ENCODE results near the gene TM4SF4.
A peak's percentile ranks its signal among the peaks of the same experiment; 100 is the strongest.

The TM4SF4 gene

GRCh38 chr3:149468504-149469212, 5.8 kb upstream of the TM4SF4 start:
- no peak for DNase-seq (ENCODE audit: low read depth)
- H3K4me3 ChIP-seq (ENCODE audit: low read length), result no peak overlapping the region
- TF ChIP-seq CTCF (conservative IDR thresholded peaks at IDR 0.05; ENCODE audit: low read depth, low read length), result no peak

DNA sequence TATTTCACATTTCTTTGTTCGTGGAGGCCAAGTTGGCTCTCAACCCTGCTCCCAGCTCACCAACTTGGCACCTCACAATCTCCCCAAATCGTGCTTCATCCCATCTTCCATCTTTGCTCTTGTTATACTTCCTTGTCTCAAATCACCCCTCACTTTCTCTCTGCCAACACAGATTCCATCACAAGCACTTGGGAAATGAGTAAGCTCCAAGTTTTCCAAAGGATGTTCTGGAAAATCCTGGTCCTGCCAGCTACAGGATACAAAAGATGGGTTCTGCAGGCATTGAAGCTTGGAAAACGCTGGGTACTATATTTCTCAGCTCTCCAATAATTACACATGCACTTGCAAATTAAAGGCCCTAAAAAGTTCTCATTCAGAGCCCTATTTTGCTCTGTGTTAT, 4.1 kb upstream of the TM4SF4 start:
- no peak for TF ChIP-seq CTCF (conservative IDR thresholded peaks at IDR 0.05; ENCODE audit: low read depth, low read length)
- no peak for DNase-seq (ENCODE audit: low read depth)
- H3K4me3 ChIP-seq (ENCODE audit: low read length), result no peak overlapping the region

GRCh38 chr3:149472030-149472797, 2.3 kb upstream of the TM4SF4 start:
- no peak for TF ChIP-seq CTCF (conservative IDR thresholded peaks at IDR 0.05; ENCODE audit: low read depth, low read length)
- no peak for DNase-seq (ENCODE audit: low read depth)
- H3K4me3 ChIP-seq (ENCODE audit: low read length), result no peak overlapping the region

DNA sequence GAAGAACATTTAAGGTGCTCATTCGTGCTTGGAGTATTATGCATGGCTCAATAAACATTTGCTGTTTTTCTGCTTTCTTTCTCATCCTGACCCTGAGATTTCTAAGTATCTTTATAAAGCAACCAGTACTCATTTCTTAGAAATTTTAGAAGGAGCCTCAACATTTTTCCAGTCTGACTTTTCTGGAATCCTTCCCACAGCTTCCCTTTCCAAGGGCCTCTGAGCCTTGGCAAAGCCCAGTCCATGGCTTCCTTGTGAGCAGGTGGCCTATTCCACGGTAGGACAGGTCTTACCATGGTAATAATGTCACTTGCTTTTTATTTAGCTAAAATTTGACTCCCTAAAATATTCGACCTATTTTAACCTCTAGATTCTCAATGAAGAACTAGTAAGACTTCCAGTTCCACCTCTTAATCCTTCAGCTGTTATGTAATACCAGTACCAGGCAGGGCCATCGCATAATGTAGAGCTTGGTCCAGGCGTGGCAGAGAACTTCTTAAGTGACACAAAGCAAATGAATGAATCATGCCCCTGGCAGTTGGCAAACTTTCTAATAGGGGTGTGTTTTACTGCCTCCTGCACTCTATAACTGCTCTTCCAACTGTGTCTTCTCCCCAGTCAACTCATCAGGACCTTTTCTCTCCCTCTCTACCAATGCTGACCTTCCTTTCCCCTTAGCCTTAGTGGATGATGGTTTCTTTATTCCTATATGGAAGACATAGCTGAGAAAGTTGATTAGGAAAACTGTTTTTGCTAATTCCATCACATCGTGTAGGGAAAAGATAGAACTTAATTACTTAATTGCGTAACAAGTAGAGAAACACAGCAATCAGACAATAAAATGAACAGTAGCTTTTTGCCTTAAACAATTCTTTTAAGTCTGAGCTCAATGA, 894 bp upstream of the TM4SF4 start:
- no peak for TF ChIP-seq CTCF (conservative IDR thresholded peaks at IDR 0.05; ENCODE audit: low read depth, low read length)
- H3K4me3 ChIP-seq (ENCODE audit: low read length), result no peak overlapping the region
- peak; percentile 100 for DNase-seq (ENCODE audit: low read depth)

DNA sequence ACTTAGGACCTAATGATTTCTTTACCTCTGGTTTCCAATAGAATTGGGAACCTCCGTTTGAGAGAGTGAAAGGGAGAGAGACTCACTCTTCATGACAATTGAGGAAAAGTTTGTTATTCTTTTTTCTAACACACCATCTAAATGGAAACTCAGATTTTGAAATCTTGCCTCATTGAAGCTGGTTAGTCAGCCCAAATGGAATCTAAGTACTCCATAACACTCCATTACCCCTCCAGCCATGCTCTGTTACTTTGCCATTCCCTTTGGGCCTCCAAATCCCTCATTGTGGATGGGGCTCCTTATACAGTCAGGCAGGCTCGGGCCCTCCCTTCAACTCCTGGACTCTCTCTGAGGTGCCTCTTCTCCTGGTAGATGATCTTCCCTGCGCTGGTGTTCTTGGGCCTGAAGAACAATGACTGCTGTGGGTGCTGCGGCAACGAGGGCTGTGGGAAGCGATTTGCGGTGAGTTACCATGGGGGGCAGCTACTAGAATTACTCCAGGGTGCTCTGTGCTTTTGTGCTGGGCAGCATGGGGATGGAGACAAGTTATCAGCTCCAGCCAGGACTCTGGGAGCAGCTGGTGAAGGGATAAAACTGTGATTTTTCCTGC, 1.1 kb downstream of the TM4SF4 start:
- no peak for TF ChIP-seq CTCF (conservative IDR thresholded peaks at IDR 0.05; ENCODE audit: low read depth, low read length)
- H3K4me3 ChIP-seq (ENCODE audit: low read length), result no peak overlapping the region
- no peak for DNase-seq (ENCODE audit: low read depth)

- no peak for DNase-seq (ENCODE audit: low read depth)
- TF ChIP-seq CTCF (conservative IDR thresholded peaks at IDR 0.05; ENCODE audit: low read depth, low read length), result no peak
- no peak overlapping the region for H3K4me3 ChIP-seq (ENCODE audit: low read length)
Observed at GRCh38 chr3:149476225-149476624, 1.7 kb downstream of the TM4SF4 start.

Measured in retinal pigment epithelial cell (primary cell).